GM13977 (cell line): Measurements from ENCODE around the gene SZRD1.
A peak's percentile ranks its signal among the peaks of the same experiment; 100 is the strongest.

Source experiments
- DNase-seq: peaks from one replicate; pipeline ENCODE4 v3.0.0; 2012; ENCODE audit warnings: low spot score
- CTCF ChIP-seq: IDR thresholded peaks from 2 replicates; pipeline ENCODE4 v1.5.1; 2012; ENCODE audit warnings: mild to moderate bottlenecking, control low read depth; ENCODE audit not compliant: insufficient read depth; ENCODE audit errors: extremely low read depth, missing control alignments
- in situ Hi-C: fragments of 300-500 bp; cut with MboI; formaldehyde crosslinking; loops from one replicate; pipeline ENCODE4 v1.12.0; 2022; ENCODE audit warnings: low sequenced_read_pairs, low pct_unique_long_range_greater_than_20kb, mixed read lengths, inconsistent platforms; ENCODE audit not compliant: unreplicated experiment

Gene SZRD1

DNA sequence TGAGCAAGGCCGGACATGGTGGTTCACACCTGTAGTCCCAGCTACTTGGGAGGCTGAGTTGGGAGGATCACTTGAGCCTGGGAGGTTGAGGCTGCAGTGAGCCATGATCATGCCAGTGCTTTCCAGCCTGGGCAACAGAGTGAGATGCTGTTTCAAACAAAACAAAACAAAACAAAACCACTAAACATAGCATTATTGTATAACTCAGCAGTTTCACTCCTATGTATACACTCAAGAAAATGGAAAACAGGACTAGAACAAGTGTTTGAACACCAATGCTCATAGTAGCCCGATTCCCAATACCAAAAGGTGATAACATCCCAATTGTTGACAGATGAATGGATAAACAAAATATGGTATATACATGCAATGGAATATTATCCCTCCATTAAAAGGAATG, 71.5 kb downstream of the SZRD1 start:
- DNase-seq, result no peak
- TF ChIP-seq CTCF, result no peak
- in situ Hi-C loops, result no loop called here

- DNase-seq, result no peak
- in situ Hi-C loops, result no loop called here
- TF ChIP-seq CTCF, result no peak
Measured at GRCh38 chr1:16438924-16439323, 71.9 kb downstream of the SZRD1 start.

DNA sequence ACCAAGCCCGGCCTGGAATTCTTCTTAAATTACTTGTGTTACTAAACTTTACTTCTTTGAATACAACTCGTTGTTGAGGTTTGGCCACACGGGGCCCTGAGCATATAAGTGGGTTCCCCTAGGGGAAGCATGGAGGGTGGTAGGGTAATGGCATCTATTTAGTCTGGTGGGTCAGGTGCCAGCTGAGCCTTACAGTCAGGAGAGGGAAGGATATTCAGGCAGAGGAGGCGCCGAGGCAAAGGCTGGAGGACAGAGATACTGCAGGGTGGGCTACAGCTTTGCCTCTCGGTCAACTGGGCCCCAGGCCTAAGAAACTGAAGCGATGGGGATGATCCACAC, 73.1 kb downstream of the SZRD1 start:
- no peak for TF ChIP-seq CTCF
- peak; percentile 39 for DNase-seq
- in situ Hi-C loops, result no loop called here

- in situ Hi-C loops, result no loop called here
- peak; percentile 93 for TF ChIP-seq CTCF
- peak; percentile 90 for DNase-seq
Measured at GRCh38 chr1:16440470-16441281, 73.6 kb downstream of the SZRD1 start, which contains the start of gene NECAP2. TSS of gene NECAP2 (plus strand) at chr1:16440724. CDS start at chr1:16440762, 38 bp downstream.

DNA sequence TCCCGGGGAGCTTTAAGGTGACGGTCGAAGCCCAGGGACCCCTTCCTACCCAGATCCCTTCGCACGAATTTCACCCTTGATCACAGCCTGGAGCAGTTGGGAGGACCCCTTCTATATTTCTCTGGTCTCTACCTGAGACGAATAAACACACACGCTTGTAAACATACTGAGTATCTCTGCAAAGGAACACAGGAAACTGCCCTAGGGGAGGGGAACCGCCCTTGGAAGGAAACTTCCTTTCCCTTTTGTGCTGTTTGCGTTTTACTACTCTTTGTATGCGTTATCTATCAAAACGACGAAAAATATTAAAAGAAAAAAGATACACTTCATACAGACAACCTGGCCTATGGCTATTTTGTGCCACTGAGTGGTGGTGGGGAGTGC, 74.2 kb downstream of the SZRD1 start:
- no peak for DNase-seq
- in situ Hi-C loops, result no loop called here
- no peak for TF ChIP-seq CTCF

GRCh38 chr1:16442265-16442664, 75.2 kb downstream of the SZRD1 start:
- in situ Hi-C loops, result no loop called here
- no peak for DNase-seq

More at GRCh38 chr1:16442265-16442664, 75.2 kb downstream of the SZRD1 start:
- TF ChIP-seq CTCF, result no peak
